NAMALWA (cell line): ENCODE results near the gene NEURL1.
"Not testable (repeated sequence)": the region's sequence is repeated elsewhere in the genome, so short reads cannot be mapped to it uniquely, and the experiment has no call there.

ENCODE experiments used
- DNase-seq: peaks from one replicate; pipeline ENCODE4 v3.0.0-alpha.2; 2015; ENCODE audit warnings: low spot score

Gene NEURL1

GRCh38 chr10:103493916-103494877, 692 bp downstream of the NEURL1 start:
- DNase-seq = no peak

- no peak for DNase-seq
These were observed 1.8 kb downstream of the NEURL1 start for GRCh38 chr10:103495321-103495720.

GRCh38 chr10:103497161-103497915, 3.8 kb downstream of the NEURL1 start:
- DNase-seq = no peak

GRCh38 chr10:103498936-103499638, 5.6 kb downstream of the NEURL1 start:
- no peak for DNase-seq

GRCh38 chr10:103499881-103500280, 6.4 kb downstream of the NEURL1 start:
- no peak for DNase-seq

GRCh38 chr10:103500481-103500880, 7.0 kb downstream of the NEURL1 start:
- DNase-seq = no peak

GRCh38 chr10:103501186-103501585, 7.7 kb downstream of the NEURL1 start:
- no peak for DNase-seq

- no peak for DNase-seq
These were observed 9.6 kb downstream of the NEURL1 start for GRCh38 chr10:103502849-103503660.

GRCh38 chr10:103503777-103504176, 10.3 kb downstream of the NEURL1 start:
- DNase-seq = not testable (repeated sequence)

- no peak for DNase-seq
These were observed 10.8 kb downstream of the NEURL1 start for GRCh38 chr10:103504181-103504783.

- DNase-seq = no peak
These were observed 12.6 kb downstream of the NEURL1 start for GRCh38 chr10:103506061-103506460.

- no peak for DNase-seq
These were observed 14.0 kb downstream of the NEURL1 start for GRCh38 chr10:103507235-103508191.

- DNase-seq = no peak
These were observed 16.7 kb downstream of the NEURL1 start for GRCh38 chr10:103510046-103510685.

GRCh38 chr10:103510791-103511752, 17.6 kb downstream of the NEURL1 start:
- DNase-seq = no peak

- no peak for DNase-seq
These were observed 18.7 kb downstream of the NEURL1 start for GRCh38 chr10:103512166-103512565.

GRCh38 chr10:103512591-103513379, 19.3 kb downstream of the NEURL1 start:
- no peak for DNase-seq

- DNase-seq = no peak
These were observed 20.0 kb downstream of the NEURL1 start for GRCh38 chr10:103513380-103514060.
